GM20000 (cell line): ENCODE data around the gene CHCHD3.
"Not testable (repeated sequence)": the region's sequence is repeated elsewhere in the genome, so short reads cannot be mapped to it uniquely, and the experiment has no call there.

Experiments
- DNase-seq: peaks from one replicate; pipeline ENCODE4 v3.0.0; 2012; ENCODE audit warnings: low spot score
- TF ChIP-seq, protein P1 (sequence below): IDR thresholded peaks from 2 replicates; pipeline ENCODE4 v1.5.1; 2012; ENCODE audit warnings: mild to moderate bottlenecking, control low read depth; ENCODE audit errors: extremely low read depth, missing control alignments

Gene CHCHD3

DNA sequence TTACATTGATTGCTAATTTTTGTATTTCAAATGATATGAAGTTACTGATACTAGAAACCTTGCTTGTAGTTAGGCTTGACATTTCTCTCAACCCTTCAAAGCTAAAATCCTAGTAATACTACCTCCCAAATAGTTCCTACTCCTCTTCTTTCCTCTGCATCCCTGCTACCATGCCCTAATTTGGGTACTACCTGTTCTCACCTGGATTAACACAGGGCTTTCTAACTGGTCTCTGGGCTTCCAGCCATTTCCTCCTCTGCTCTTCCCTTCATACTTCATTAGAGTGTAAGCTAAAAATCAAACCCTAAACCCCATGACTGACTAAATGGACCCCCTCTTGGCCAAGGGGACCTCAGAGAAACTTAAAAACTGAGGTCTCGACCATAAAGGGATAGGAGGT lies 112.4 kb downstream of the CHCHD3 start:
- TF ChIP-seq, protein P1, sequence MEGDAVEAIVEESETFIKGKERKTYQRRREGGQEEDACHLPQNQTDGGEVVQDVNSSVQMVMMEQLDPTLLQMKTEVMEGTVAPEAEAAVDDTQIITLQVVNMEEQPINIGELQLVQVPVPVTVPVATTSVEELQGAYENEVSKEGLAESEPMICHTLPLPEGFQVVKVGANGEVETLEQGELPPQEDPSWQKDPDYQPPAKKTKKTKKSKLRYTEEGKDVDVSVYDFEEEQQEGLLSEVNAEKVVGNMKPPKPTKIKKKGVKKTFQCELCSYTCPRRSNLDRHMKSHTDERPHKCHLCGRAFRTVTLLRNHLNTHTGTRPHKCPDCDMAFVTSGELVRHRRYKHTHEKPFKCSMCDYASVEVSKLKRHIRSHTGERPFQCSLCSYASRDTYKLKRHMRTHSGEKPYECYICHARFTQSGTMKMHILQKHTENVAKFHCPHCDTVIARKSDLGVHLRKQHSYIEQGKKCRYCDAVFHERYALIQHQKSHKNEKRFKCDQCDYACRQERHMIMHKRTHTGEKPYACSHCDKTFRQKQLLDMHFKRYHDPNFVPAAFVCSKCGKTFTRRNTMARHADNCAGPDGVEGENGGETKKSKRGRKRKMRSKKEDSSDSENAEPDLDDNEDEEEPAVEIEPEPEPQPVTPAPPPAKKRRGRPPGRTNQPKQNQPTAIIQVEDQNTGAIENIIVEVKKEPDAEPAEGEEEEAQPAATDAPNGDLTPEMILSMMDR: no peak
- no peak for DNase-seq

DNA sequence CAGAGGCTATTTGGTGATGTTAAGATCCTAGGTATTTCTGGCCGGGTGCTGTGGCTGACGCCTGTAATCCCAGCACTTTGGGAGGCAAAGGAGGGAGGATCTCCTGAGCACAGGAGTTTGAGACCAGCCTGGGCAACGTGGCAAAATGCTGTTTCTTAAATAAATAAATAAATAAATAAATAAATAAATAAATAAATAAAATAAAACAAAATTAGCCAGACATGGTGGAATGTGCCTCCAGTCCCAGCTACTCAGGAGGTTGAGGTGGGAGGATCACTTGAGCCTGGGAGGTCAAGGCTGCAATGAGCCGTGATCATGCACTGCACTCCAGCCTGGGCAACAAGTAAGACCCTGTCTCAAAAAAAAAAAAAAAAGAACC lies 114.4 kb downstream of the CHCHD3 start:
- DNase-seq: not testable (repeated sequence)

DNA sequence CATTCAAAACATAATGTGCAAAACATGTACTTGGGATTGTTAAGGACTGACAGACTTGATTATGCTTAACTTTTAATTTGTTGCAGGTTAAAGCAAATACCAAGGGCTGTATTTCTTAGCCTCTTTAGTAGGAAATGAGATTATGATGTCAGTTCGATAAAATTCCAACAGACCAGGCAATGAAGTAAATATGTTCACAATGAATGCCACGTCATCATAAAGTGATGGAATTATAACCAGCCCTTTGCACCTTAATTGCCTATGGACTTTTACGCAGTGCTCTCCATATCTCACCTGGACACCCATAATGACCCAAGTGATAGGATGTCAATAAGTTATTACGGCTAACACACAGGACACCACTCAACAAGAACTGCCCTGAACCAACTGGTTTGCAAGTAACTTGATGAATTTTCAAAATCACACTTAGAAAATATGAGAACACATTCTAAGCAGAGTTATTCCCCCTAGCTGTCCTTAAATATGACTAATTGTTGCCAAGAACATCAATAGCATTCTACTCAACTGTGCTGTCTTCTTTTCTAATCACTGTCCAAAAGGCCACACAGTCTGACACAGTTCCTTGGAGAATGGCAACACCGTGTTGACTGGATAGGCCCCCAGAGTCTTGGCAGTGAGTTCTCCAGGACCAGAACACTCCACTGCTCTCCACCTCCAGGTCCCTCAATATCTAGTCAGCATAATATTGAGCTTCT lies 115.0 kb downstream of the CHCHD3 start:
- no peak for DNase-seq
- TF ChIP-seq, protein P1: no peak

DNA sequence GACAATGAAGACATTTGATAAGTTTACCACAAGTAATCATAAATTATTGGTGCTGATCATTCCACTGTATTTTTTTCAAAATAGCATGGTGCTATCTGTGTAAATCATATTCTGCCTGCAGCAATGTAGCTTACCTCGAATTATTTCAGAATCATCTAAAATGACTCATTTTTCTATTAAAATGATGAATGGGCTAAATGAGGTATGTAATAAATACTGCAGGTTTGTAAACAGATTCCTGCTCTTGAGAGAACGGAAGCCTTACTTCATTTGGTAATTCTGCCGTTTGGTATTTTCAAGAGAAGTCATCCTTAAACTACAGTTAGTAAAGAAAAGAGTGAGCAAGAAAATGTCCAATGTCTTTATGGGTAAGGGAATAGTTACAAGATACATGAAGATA lies 115.9 kb downstream of the CHCHD3 start:
- TF ChIP-seq, protein P1: no peak
- DNase-seq: no peak

DNA sequence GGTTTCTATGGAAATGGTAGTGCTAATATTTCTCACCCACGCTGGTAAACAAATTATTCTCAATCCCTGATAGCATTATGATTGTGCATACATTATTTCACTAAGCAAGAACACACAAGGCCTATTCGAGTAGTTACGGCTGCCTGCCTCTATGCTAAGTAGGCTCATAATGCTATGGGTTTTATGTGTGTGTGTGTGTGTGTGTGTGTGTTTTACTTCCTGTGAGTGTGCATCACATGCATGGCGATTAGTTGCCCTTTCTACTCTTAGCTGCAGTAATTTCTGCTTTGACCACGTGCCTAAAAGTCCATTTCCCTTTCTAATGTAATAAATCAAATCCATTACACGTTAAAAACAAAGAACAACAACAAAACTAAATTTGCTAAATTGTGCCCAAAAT lies 117.0 kb downstream of the CHCHD3 start:
- no peak for DNase-seq
- TF ChIP-seq, protein P1: no peak

DNA sequence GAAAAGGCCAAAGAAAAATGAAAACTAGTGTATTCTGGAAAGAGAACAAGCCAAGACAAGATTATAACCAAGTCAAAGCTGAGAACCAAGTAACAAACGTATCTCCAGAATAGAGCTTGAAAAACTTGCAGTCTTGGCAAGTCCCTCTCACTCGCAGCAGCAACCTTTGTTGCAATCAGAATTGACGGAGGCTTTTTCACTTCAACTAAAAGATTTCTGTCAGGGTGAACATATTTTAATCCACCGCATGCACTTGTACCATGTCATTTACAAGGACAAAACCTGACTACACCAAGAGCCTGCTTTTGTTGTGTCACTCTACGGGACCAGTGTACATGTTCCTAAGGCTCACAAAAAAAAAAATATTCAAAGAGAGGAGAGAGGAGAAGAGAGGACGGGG lies 122.0 kb downstream of the CHCHD3 start:
- TF ChIP-seq, protein P1: no peak
- DNase-seq: no peak

DNA sequence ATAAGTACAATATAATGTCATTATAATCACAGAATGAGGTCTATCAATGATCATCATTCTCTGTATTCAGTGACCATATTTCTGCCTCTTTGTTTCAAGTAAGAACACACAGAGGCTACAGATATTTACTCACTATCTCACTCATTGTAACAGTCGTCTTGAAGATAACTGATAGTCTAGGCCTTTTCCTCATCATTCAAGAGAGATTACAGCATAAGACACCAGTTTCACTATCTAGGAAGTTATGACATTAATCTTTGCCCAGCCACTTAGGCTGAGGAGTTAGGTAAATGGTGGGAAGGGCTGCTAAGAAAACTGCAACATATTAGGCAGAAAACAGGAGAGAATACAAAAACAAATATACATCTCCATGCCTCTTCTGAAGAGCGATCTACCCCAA lies 125.3 kb downstream of the CHCHD3 start:
- no peak for DNase-seq
- TF ChIP-seq, protein P1: no peak

DNA sequence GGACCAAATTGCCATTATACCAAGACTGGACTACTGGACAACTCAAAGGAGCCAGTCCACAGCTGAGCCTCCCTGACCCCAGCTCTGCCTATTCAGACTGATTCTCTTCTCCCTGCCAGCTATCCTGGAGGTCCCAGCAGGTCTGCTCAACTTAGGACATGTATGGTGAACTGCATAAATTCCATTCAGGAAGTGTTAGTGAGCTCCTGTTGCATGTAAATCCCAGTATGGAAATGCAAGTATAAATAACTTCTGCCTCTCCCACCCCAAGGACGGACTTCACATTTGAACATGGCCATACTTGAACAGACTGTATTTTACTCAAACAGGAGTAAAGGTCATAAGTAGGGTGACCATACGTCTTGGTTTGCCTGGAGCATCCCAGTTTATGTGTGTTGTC lies 128.4 kb downstream of the CHCHD3 start:
- no peak for DNase-seq
- TF ChIP-seq, protein P1: no peak
